Nucleus accumbens (tissue), 56 donors: ENCODE results near the gene NPTN.
A peak's percentile ranks its signal among the peaks of the same experiment; 100 is the strongest.
"Not testable (repeated sequence)": the region's sequence is repeated elsewhere in the genome, so short reads cannot be mapped to it uniquely, and the experiment has no call there.

Experiments used
- DNase-seq, 56 donors: peaks; one replicate each; lab custom pipeline; 2025; lab: John Stamatoyannopoulos, UW

The NPTN gene

DNA sequence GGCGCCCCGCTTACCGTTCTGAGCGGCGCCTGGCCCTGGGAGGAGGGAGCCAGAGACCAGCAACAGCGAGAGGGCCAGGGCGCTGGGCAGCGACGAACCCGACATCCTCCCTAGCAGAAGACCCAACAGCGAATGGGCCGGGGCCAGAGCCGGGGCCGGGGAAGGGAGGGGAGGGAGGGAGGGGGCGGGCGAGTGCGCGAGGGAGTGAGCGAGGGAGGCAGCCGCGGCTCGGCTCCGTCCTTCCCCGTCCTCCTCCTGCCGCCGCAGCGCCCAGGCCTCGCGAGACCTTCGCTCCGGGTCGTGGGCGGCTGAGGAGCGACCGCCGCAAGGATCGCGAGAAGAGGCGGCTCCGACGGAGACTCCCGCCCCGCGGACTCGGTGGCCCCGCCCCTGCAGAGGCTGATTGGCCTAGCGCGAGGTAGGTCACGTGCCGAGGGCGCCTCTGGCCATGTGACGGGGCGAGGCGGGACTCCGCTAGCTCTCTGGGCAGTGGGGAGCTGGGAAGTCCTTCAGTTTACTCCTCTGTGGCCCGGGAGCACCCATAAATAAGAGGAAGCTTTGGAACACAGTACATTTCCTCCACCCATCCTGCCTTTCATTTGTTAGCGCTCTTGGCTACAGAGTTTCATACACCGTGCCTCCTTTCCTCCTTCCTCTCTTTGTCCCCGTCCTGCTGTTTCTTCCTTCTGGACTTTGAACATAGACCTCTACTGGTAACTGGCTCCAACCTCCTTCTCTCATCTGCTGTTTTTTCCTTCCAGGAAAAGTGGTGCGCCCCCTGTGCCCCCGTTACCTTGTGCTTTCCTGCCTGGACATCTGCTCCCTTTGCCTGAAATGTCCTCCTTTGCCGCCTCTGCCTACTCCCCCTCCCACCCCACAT lies at the start of gene NPTN:
NPTN (minus strand) TSS at position 279 of the 880 bp plus-strand sequence; CDS start at position 105, 174 bp downstream.
- DNase-seq, result peak; percentile 85 to 99 (median 97)

DNA sequence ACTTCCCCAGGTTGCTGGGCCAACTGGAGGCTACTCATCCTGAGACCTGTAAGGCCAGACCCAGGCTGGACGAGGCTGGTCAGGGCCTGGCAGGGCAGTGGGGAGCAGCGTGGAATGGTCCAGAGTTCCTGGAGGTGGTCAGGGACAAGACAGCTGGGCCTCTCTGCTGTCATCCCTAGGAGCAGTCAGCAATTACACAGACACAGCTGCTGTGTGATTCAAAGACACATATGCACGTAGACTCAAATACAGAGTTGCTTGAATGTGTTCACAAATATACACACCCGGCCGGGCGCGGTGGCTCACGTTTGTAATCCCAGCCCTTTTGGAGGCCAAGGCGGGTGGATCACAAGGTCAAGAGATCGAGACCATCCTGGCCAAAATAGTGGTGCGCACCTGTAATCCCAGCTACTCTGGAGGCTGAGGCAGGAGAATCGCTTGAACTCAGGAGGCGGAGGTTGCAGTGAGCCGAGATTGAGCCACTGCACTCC lies 49.5 kb upstream of the NPTN start:
- DNase-seq, result no peak

DNA sequence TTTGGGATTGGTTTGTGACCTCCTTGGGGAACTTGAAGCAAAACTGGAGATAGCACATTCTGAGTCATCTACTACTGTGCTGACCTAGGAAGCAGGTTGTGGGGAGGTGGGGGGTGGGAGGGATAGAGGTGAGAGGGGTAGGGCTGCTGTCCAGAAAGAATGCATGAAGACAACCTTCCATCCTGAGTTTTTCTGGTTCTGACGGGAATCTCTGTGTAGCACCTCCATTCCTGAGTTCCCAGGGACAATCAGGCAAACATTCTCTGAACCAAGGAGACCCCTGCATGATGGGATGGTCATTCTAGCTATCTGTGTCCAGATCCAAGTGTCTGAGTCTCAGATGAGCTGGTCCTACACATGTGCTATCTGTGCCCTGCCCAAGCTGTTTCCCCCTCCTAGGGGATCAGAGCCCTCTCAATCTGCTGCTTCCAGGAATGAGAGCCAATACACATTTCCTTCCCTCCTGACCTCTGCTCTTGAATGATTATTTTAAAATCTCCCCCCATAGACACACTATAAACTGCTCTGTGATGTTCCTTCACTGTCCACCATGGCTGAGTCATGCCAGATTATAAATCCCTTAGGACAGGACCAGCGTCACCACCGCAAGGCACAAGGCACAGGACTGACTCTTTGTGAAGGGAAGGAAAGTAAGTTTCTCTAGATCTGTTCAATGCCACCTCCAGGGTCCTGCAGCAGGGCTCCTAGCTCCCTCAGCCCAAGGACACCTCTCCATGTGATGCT lies 48.8 kb upstream of the NPTN start:
- no peak for DNase-seq

DNA sequence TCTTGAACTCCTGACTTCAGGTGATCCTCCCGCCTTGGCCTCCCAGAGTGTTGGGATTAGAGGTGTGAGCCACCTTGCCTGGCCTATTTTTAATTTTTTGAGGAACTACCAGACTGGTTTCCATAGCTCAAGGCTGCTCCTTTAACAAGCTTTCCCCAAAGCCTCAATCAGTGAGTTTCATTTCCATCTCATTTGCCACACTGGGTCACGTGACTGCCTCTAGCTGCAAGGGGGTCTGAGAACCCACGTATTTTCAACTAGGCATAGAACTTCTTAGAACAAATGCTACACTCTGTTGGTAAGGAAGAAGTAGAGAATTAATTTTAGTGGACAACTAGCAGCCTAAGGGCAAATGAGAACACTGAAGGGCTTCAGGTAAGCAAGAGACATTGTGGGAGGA lies 47.9 kb upstream of the NPTN start:
- DNase-seq, result no peak

DNA sequence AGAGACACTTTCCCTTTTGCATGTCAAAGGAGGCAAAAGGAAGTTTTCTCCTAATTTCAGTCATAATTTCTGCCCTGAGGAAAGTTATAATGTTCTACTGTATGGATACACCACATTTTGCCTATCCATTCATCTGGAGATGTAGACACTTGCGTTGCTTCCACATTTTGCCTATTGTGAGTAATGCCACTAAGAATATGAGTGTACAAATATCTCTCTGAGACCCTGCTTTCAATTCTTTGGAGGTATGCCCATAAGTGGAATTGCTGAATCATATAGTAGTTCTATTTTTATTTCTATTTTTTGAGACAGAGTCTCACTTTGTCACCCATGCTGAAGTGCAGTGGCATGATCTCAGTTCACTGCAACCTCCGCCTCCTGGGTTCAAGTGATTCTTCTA lies 47.4 kb upstream of the NPTN start:
- DNase-seq, result no peak

DNA sequence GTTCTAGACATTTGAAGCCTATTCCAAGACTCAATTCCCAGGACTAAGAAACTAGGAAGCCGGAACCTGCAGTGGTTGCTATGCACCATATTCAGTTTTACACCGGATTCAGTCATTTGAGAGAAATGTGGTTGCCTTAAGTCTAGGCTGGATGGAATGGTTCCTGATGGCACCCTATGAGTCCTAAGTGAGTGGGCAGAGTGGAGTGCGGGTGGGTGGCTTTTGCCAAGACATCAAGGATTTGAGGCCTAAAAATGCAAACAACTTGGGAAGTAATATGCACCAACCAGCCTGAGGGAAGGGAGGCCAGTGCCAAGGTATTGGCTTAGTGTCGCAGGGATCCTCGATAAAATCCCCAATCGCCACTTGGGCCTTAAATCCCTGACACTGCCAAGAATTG lies 46.8 kb upstream of the NPTN start:
- no peak for DNase-seq

DNA sequence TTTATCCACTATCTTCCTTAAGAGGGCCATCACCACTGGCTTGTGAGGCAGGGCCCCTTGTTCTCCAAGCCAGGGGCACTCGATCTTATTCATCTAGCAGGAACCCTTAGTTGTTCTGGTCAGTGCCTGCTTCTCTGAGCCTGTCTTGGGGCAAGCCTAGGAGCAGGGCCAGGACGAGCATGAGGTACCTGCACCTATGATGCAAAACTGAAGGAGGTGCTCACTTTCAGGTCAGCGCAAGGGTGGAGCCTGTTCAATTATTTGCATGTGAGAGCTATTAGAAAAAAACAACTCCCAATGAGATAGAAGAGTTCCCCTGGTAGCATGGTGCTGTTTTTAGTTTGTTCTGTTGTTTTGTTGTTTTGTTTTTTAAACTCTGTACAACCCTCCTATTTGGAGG lies 46.0 kb upstream of the NPTN start:
- DNase-seq, result no peak

DNA sequence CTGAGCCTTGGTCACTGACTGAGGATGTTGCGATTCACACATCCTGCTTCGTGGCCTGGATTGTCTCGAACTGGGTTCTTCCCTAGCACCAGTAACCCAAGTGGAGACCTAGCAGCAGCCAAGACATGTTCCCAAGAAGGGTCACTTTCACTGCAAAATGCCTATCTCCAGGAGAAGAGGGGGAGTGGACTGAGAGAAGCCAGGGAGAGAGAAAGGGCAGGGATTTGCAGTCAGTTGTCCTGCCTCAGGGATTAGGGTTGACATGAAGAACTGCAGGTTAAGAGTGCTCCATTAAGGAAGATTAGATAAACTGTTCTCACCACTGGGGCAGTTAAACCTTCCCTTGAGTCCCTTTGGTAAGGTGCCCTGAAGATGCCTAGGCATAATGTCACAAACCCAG lies 45.3 kb upstream of the NPTN start:
- no peak for DNase-seq

DNA sequence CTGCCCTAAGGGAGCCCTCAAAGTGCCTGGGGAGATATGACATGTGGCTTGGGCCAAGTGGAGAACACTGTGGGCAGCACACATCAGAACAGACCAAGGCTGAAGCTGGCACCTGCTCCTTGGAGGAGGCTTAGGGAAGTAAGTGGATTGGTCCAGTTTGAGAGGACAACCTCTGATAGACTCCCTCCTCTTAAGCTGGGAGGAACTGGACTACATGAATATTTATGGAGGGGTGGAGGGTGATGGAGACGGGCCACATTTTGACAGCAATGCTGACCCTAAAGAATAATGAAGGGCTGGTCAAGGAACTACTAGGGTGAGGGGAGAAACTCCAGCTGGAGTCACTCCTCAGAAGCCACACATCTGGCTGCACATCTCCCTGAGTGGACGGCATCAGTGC lies 44.5 kb upstream of the NPTN start:
- DNase-seq, result no peak

DNA sequence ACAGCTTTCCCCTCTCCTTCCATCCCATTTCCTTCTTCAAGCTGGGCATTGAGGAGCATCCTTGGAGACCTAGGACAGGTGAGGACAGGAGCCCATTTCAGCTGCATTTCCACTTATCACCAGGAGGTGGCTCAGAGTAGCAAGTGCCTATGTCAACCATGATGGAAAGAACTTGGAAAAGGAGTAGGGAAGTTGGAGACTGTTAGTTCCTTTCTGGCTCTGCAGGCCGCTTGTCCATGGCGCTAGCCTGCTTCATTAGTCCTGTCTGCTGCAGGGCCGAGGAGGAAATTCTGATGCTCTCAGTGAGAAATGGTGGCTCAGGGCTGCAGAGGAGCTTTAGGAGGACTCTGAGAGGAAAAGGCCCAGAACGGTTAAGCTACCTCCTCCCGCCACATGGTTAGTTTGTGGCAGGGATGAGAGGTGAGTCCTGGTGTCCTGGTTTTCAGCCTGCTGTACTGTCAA lies 44.0 kb upstream of the NPTN start:
- peak in 12 of 56 donors; percentile 0 to 62 (median 14) for DNase-seq

DNA sequence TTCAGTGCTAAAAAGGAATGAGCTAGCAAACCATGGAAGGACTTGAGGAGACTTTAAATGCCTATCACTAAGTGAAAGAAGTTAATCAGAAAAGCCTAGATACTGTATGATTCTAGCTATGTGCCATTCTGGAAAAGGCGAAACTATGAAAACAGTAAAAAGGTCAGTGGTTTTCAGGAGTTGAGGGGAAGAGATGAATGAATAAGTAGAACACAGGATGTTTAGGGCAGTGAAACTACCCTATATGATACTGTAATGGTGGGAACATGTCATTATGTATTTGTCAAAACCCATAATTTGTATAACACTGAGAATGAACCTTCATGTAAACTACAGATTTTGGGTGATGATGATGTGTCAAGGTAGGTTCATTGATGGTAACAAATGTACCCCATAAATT lies 41.4 kb upstream of the NPTN start:
- DNase-seq, result no peak

DNA sequence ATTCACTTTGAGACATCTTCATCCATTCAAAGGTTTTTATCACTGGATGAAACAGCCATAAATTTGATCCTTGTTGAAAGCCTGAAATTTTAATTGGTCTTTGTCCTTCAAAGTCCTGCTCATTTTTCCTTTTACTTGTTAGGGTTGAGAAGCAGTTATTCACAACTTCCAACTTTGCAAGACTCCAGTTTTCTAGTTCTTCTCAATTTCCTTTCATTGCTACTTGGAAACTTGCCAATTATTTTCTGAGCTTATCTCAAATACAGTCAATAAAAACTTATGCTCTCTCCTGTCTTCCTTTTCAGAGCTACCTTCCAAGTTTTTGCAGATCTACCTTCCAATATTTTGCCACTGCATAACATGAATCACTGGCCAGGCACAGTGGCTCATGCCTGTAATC lies 27.3 kb upstream of the NPTN start:
- DNase-seq, result no peak

DNA sequence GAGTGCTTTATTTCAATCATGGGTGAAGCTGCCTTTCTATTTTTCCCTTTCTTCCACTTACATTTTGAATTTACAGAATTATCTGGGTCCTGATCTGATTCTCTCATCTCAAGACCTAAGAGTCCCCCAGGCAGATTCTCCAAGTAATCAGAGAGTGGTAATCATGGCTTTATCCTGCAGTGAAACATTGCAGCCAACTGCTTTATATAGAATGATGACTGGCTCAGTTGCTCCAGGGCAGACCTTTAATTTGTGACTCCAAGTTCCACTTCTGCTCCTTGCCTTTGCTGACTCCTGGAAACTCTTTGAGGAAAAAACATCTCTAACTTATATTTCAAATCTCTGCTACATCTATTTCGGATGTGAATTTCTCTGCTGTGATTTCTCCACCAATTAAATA lies 25.5 kb upstream of the NPTN start:
- no peak for DNase-seq

DNA sequence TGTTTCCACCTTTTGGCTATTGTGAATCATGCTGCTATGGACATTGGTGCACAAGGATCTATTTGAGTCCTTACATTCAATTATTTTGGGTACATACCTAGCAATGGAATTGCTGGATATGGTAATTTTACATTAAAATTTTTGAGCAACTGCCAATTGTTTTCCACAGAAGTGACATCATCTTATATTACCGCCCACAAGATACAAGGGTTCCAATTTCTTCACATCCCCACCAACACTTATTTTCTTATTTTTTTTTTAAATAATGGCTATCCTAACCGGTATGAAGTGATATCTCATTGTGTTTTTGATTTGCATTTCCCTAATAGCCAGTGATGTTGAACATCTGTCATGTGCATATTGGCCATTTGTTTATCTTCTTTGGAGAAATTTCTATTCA lies 22.5 kb upstream of the NPTN start:
- no peak for DNase-seq

DNA sequence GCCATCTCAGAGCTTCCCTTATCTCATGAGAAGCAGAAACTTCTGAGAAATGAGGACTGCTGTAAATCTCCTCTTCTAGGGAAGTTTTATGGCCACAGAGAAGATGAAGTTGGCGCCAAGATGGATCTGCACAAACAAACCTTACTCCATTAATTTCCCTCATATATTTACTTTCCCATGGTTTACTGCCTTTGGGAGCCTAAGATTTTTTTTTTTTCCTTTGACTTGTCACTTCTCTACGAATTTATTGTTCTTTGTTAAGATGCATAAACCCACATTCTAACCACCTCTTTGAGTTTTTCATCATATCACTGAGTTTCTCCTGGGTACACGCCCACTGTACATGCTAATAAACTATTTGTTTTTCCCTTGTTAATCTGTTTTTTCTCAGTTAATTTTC lies 21.5 kb upstream of the NPTN start:
- no peak for DNase-seq

DNA sequence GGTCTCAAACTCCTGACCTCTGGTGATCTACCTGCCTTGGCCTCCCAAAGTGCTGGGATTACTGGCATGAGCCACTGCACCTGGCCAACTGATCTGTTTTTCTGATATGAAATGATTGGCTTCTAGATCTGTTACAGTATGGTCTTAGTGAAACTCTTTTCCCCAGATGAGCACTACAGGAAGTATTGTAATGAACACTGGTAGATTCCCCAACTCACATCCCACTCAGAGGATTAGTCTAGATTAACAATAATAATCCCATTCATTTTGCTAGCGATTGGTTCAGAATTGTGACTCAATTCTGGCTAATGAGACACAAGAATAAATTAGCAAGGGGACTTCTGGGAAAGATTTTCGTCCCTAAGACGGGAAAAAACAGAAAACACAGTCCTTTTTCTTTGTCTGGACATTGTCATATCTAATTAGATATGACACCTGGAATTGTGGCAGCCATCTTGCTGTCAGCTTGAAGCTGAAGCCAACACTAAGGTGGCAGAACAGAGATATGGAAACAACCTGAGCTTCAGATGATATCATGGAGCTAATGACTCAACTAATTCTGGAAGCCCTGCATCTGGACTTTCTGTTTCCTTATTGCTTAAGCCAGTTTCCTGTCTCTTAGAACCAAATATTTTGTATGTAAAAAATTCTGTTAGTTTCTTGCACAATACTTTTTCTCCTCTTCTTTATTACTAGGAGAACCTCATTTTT lies 17.4 kb upstream of the NPTN start:
- DNase-seq, result no peak

DNA sequence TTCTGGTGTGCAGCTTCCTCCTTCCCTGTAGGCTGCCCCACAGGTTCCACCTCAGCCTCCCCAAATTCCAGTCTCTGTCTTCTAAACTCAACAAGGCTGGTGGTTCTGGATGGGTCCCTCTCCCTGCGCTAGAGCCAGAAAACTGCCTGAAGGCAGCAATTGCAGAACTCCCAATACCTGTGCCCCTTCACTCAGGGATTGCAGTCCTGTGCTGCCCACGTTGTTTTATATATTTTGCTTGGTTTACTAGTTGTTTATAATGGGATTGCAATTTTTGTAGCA lies 14.8 kb upstream of the NPTN start:
- DNase-seq, result no peak

DNA sequence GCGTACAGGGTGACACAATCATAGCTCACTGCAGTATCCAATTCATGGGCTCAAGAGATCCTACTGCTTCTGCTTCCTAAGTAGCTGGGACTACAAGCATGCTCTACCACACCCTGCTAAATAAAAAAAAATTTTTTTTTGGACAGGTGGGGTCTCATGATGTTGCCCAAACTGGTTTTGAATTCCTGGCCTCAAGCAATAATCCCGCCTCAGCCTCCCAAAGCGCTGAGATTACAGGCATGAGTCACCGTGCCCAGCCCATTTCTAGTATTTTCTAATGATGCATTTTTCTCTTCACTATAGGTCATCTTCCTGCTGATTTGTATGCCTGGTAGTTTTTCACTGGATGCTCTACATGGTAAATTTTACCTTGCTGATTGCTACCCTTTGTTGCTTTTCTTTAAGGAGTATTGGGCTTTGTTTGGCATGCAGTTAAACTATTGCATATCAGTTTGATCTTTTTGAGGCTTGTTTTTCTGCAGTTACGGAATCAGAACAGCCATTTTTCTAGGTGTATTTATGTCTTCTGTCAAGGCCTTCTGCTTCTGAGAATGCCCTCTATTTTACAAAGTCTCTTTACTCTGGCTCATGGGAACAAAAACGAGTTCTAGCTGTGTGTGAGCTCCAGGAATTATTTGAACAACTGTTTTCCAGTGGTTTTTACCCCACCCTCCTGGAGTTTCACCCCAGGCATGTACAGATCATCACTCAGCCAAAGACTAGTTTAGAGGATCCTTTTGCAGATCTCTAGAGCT lies 14.2 kb upstream of the NPTN start:
- no peak for DNase-seq

DNA sequence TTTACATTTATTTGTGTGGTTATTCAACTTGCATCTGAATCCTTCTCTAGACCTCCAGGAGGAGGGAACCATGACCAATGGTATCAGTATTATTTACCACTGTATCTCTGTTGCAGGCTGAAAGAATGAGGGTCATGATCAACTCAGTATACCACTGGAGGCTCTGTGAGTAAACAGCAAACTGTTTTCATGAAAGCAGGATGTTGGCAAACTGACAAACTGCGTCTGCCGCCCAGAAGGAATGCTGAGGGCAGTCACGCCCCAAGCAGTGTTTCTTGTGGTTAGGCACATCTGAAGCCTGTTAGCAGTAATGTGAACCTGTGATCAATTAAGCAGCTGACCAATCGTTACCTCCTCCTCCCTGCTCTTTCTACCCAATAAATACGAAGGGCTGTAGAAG lies 6.3 kb upstream of the NPTN start:
- DNase-seq, result not testable (repeated sequence)

DNA sequence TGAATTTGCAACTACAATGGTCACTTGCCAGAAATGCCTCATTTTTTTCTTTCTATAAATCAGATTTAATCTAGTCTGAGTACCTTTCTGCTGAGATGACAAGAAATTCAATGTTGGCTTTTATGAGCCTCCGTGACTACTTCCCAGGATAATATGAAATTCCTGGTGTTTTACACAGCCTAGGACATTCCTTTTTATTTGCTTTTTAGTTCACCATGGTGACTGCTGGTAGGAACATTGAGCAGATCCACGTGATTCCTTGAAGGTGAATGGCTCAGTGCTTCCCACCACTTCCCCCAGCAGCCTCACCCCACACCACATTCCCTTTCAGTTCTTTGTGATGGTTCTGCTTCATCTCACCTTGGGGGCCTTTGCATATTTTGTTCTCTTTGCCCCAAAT lies 4.3 kb upstream of the NPTN start:
- no peak for DNase-seq
